CD4-positive, alpha-beta T cell (primary cell): Measurements from ENCODE around the gene C16orf96. TPM values are rescaled to one million over a fixed set of nuclear protein-coding genes. Genes with fewer than 3 reads are reported as not detected.

Experiments used
- ATAC-seq: fragments of 200-7000 bp; cut with Tn5 transposase; one replicate; pipeline ENCODE4 v1.10.0; 2022; ENCODE audit warnings: mild to moderate bottlenecking; ENCODE audit not compliant: poor library complexity
- CTCF ChIA-PET: fragments of 350-600 bp; sonication (Branson Sonifier 250); formaldehyde crosslinking; loops from one replicate; lab custom pipeline; 2021; ENCODE audit warnings: antibody characterized with exemption, inconsistent platforms; lab: Charles Lee
- POLR2A ChIA-PET: fragments of 350-600 bp; sonication (Branson Sonifier 250); formaldehyde crosslinking; loops from one replicate; lab custom pipeline; 2021; ENCODE audit warnings: antibody characterized with exemption, inconsistent platforms; lab: Charles Lee
- DNase-seq, 14 experiments: peaks; one replicate each; pipeline ENCODE4 v3.0.0-alpha.2; 2013 to 2020; ENCODE audit warnings: mixed read lengths in 2 of 14
- H3K27ac ChIP-seq, 2 donors: one replicate each; pipeline versions ENCODE4 v1.5.1 to v1.7.0; 2013; ENCODE audit warnings: low read length in 2 of 2, low read depth in 1 of 2, mild to moderate bottlenecking in 1 of 2
- H3K27me3 ChIP-seq, 2 experiments: 1 replicate in 1 of 2; 2 replicates in 1 of 2; pipeline versions ENCODE4 v1.6.1 to v1.7.0; 2013; ENCODE audit warnings: low read length in 2 of 2, control low read depth in 1 of 2, mild to moderate bottlenecking in 1 of 2, moderate library complexity in 1 of 2; ENCODE audit not compliant: insufficient read depth in 2 of 2, control insufficient read depth in 1 of 2
- H3K36me3 ChIP-seq: one replicate; pipeline ENCODE4 v1.6.1; 2013; ENCODE audit warnings: low read length, control low read depth; ENCODE audit not compliant: insufficient read depth
- H3K4me1 ChIP-seq: one replicate; pipeline ENCODE4 v1.6.1; 2013; ENCODE audit warnings: low read length, control low read depth; ENCODE audit not compliant: insufficient read depth
- H3K4me3 ChIP-seq: one replicate; pipeline ENCODE4 v1.5.1; 2013; ENCODE audit warnings: mild to moderate bottlenecking, low read length, moderate library complexity
- H3K9me3 ChIP-seq, 2 experiments: 1 replicate in 1 of 2; 2 replicates in 1 of 2; pipeline versions ENCODE4 v1.6.1 to v1.7.0; 2013; ENCODE audit warnings: low read length in 2 of 2, mild to moderate bottlenecking in 2 of 2, control low read depth in 1 of 2, moderate library complexity in 1 of 2; ENCODE audit not compliant: control insufficient read depth in 1 of 2, insufficient read depth in 1 of 2
- H3K27ac Mint-ChIP-seq: one replicate; pipeline ENCODE4 v1.8.0; 2020; ENCODE audit warnings: mixed read lengths
- H3K27me3 Mint-ChIP-seq: one replicate; pipeline ENCODE4 v1.8.0; 2021; ENCODE audit warnings: mixed read lengths
- H3K36me3 Mint-ChIP-seq: one replicate; pipeline ENCODE4 v1.8.0; 2021; ENCODE audit warnings: low read depth, mixed read lengths
- H3K4me1 Mint-ChIP-seq: one replicate; pipeline ENCODE4 v1.8.0; 2021; ENCODE audit warnings: low read depth, mixed read lengths
- H3K4me3 Mint-ChIP-seq: one replicate; pipeline ENCODE4 v1.8.0; 2020; ENCODE audit warnings: mild to moderate bottlenecking, mixed read lengths
- H3K9me3 Mint-ChIP-seq: one replicate; pipeline ENCODE4 v1.8.0; 2020; ENCODE audit warnings: mixed read lengths
- CTCF ChIP-seq: fragments of 200-600 bp; IDR thresholded peaks from one replicate; pipeline ENCODE4 v1.8.0; 2022; ENCODE audit warnings: antibody characterized with exemption, mild to moderate bottlenecking
- intact Hi-C, 2 experiments: fragments of 100-400 bp; cut with DNase I in 1 of 2; cut with micrococcal nuclease in 1 of 2; formaldehyde crosslinking; loops; one replicate each; pipeline versions ENCODE4 v1.15.1 to v1.9.0; 2023 to 2025; cut with DNase I, micrococcal nuclease
- total RNA-seq, 174 experiments: library from RNA in 2 of 174; stranded (reverse) in 2 of 174; gene quantifications; one replicate each; pipeline ENCODE4 v1.2.3 and lab custom pipeline; 2021 to 2026

C16orf96 gene
- total RNA-seq, 2 experiments from 2014 or later: 0.27 to 0.42 TPM

DNA sequence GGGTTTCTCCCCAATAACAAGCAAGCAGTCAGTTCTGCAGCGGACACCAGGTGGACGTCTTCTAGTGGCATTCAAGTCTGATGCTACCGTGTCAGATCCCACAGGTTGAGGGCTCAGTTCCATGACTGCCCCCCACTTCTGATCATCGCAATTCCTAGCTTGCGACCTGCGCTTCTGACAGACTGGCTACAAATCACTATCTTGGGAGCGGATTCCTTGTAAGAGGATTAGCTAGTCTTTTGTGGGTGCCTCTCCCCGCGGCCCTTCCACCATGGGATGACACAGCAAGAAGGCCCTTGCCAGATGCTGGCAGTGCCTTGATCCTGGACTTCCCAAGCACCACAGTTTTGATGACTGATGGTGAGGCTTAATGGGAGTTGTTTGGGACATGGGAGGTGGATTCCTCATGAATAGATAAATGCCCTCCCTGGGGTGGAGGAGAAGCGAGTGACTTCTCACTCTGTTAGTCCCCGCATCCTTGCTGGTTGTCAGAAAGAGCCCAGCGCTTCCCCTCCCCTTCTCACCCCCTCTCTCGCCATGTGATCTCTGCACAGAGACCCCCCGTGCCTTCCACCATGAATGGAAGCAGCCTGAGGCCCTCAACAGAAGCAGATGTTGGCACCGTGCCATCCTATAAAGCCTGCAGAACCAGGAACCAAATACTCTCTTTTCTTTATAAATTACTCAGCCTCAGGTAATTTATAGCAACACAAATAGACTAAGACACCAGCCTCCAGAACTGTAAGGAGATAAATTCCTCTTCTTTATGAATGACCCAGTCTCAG, 36.7 kb upstream of the C16orf96 start:
- H3K4me1 ChIP-seq: peaks cover 36% of the 10 kb centered on the region
- Mint-ChIP-seq H3K4me1 (peaks cover 35% of the 10 kb centered on the region), H3K9me3 (no peaks in the 10 kb centered on the region), H3K4me3 (no peak overlapping the region), H3K36me3 (peaks cover 13% of the 10 kb centered on the region), H3K27me3 (no peaks in the 10 kb centered on the region), H3K27ac (peak overlapping the region; percentile 57)
- H3K27ac ChIP-seq: no peak overlapping the region
- intact Hi-C loops: no loop called here
- TF ChIP-seq CTCF: no peak
- ChIA-PET POLR2A (no interaction called here), CTCF (interaction anchor here (0.5 kb wide), 1 partner anchor 35 kb away, joined by 4 read pairs; no protein-coding TSS in a partner anchor)
- H3K36me3 ChIP-seq: peaks cover 21% of the 10 kb centered on the region
- no peak overlapping the region for H3K4me3 ChIP-seq
- ATAC-seq: no peak
- no peaks in the 10 kb centered on the region for H3K9me3 ChIP-seq
- H3K27me3 ChIP-seq: no peaks in the 10 kb centered on the region
- DNase-seq: no peak

DNA sequence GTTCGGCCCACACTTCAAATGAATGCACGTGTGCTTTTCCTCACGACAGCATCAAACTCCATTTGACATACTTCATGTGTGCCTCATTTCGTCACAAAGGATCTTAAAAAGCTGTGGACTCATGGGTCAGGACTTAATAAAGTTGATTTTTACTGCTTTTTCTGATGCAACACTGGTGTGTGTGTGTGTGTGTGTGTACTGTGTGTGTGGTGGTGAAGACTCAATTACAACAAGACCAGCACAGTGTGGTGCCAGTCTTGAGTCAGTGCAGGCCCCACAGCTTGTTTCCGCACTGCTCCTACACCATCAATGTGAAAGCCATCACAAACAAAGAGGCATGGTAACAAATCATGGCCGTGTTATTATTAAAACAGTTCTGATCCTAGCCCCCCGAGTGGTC, 35.2 kb upstream of the C16orf96 start:
- intact Hi-C loops: no loop called here
- Histone ChIP-seq H3K36me3 (peaks cover 25% of the 10 kb centered on the region), H3K4me1 (peaks cover 26% of the 10 kb centered on the region), H3K4me3 (no peak overlapping the region), H3K27me3 (no peaks in the 10 kb centered on the region), H3K9me3 (no peaks in the 10 kb centered on the region), H3K27ac (no peak overlapping the region)
- peaks cover 24% of the 10 kb centered on the region for H3K4me1 Mint-ChIP-seq
- no peaks in the 10 kb centered on the region for H3K27me3 Mint-ChIP-seq
- ChIA-PET POLR2A (interaction anchor here (0.9 kb wide), 1 partner anchor 13 kb away, joined by 3 read pairs; no protein-coding TSS in a partner anchor), CTCF (no interaction called here)
- peaks cover 5% of the 10 kb centered on the region for H3K36me3 Mint-ChIP-seq
- H3K27ac Mint-ChIP-seq: no peak overlapping the region
- no peak overlapping the region for H3K4me3 Mint-ChIP-seq
- no peak for ATAC-seq
- no peak for TF ChIP-seq CTCF
- no peak for DNase-seq
- H3K9me3 Mint-ChIP-seq: no peaks in the 10 kb centered on the region

DNA sequence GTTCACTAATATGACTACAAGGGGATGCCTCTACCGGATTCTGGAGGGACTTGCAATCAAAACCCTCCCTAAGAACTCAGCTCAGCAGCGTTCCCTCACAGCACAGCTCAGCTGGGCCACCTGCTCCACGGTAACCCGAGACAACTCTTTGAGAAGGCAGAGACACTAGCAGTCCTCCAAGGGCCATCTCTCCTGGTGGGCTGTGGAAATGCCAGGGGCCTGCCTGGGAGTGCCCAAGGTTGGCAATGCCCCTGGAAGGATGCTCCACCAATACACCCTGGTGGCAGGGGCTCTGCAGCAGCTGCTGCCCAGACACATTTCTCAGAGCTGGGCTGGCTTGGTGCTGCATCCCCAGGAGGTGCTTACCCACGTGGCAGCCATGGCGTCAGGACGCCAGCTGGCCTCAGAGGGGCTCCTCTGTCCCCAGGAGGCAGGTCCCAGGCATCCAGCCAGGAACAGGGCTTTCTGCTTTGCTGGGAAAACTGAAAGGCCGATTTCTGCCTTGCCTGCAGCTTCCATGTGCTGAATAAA, 34.0 kb upstream of the C16orf96 start:
- intact Hi-C loops: no loop called here
- Mint-ChIP-seq H3K36me3 (peaks cover 5% of the 10 kb centered on the region), H3K4me3 (no peak overlapping the region), H3K9me3 (no peaks in the 10 kb centered on the region), H3K4me1 (peaks cover 16% of the 10 kb centered on the region), H3K27me3 (no peaks in the 10 kb centered on the region), H3K27ac (no peak overlapping the region)
- H3K4me3 ChIP-seq: no peak overlapping the region
- peaks cover 0 to 4% of the 10 kb centered on the region in 2 experiments for H3K9me3 ChIP-seq
- DNase-seq (no peak), ATAC-seq (no peak)
- H3K4me1 ChIP-seq: peaks cover 18% of the 10 kb centered on the region
- no peak for TF ChIP-seq CTCF
- H3K27ac ChIP-seq: no peak overlapping the region
- H3K36me3 ChIP-seq: peaks cover 25% of the 10 kb centered on the region
- no peaks in the 10 kb centered on the region for H3K27me3 ChIP-seq
- CTCF ChIA-PET: no interaction called here
- POLR2A ChIA-PET: no interaction called here
